Measurements from ENCODE around the gene MLLT3.

Gene MLLT3

GRCh38 chr9:20406344-20406743, 216.0 kb downstream of the MLLT3 start:
- Histone ChIP-seq H3K27me3 (replicated peaks; ENCODE audit: insufficient read depth, low read length) (no peaks in the 10 kb centered on the region), H3K9ac (ENCODE audit: low read length) (no peak overlapping the region), H3K27ac (ENCODE audit: low read length) (no peak overlapping the region), H3K4me3 (ENCODE audit: low read length) (no peak overlapping the region), H3K4me1 (ENCODE audit: low read length) (no peaks in the 10 kb centered on the region), H3K4me2 (ENCODE audit: low read depth, low read length) (no peak overlapping the region), H3K79me2 (ENCODE audit: low read length) (no peaks in the 10 kb centered on the region), H3K36me3 (replicated peaks; ENCODE audit: insufficient read depth, low read length) (no peaks in the 10 kb centered on the region), H3K9me3 (replicated peaks; ENCODE audit: insufficient read depth, low read length) (no peaks in the 10 kb centered on the region), H3F3A (ENCODE audit: insufficient read depth, low read length) (no peaks in the 10 kb centered on the region), H4K20me1 (ENCODE audit: insufficient read depth, low read length) (no peaks in the 10 kb centered on the region), H3K9me2 (replicated peaks; ENCODE audit: insufficient read depth, low read length) (no peaks in the 10 kb centered on the region), H2AFZ (ENCODE audit: low read length) (no peak overlapping the region)
- TF ChIP-seq CTCF (IDR thresholded peaks at IDR 0.05; ENCODE audit: low read length) = no peak
- no peak for TF ChIP-seq EZH2phosphoT487 (IDR thresholded peaks at IDR 0.05; ENCODE audit: low read length)
- TF ChIP-seq EZH2 (optimal IDR thresholded peaks at IDR 0.05; ENCODE audit: low read depth, low read length) = no peak
- no peak for DNase-seq

GRCh38 chr9:20405616-20406015, 216.7 kb downstream of the MLLT3 start:
- H3K79me2 ChIP-seq (ENCODE audit: low read length) = no peaks in the 10 kb centered on the region
- H3K9me3 ChIP-seq (replicated peaks; ENCODE audit: insufficient read depth, low read length) = no peaks in the 10 kb centered on the region
- H3F3A ChIP-seq (ENCODE audit: insufficient read depth, low read length) = no peaks in the 10 kb centered on the region
- no peak overlapping the region for H3K27ac ChIP-seq (ENCODE audit: low read length)
- no peak overlapping the region for H3K9ac ChIP-seq (ENCODE audit: low read length)
- no peak overlapping the region for H2AFZ ChIP-seq (ENCODE audit: low read length)
- no peaks in the 10 kb centered on the region for H3K9me2 ChIP-seq (replicated peaks; ENCODE audit: insufficient read depth, low read length)
- no peak overlapping the region for H3K4me2 ChIP-seq (ENCODE audit: low read depth, low read length)
- H3K36me3 ChIP-seq (replicated peaks; ENCODE audit: insufficient read depth, low read length) = no peaks in the 10 kb centered on the region
- no peak for DNase-seq
- H3K4me1 ChIP-seq (ENCODE audit: low read length) = no peaks in the 10 kb centered on the region
- no peaks in the 10 kb centered on the region for H4K20me1 ChIP-seq (ENCODE audit: insufficient read depth, low read length)
- TF ChIP-seq CTCF (IDR thresholded peaks at IDR 0.05; ENCODE audit: low read length) (no peak), EZH2phosphoT487 (IDR thresholded peaks at IDR 0.05; ENCODE audit: low read length) (no peak)
- no peak overlapping the region for H3K4me3 ChIP-seq (ENCODE audit: low read length)
- no peaks in the 10 kb centered on the region for H3K27me3 ChIP-seq (replicated peaks; ENCODE audit: insufficient read depth, low read length)

- H3K79me2 ChIP-seq (ENCODE audit: low read length) = no peaks in the 10 kb centered on the region
These were observed 217.2 kb downstream of the MLLT3 start for GRCh38 chr9:20405078-20405477.

More at GRCh38 chr9:20405078-20405477, 217.2 kb downstream of the MLLT3 start:
- no peaks in the 10 kb centered on the region for H3K27me3 ChIP-seq (replicated peaks; ENCODE audit: insufficient read depth, low read length)
- TF ChIP-seq EZH2phosphoT487 (IDR thresholded peaks at IDR 0.05; ENCODE audit: low read length) (no peak), CTCF (IDR thresholded peaks at IDR 0.05; ENCODE audit: low read length) (no peak), EZH2 (optimal IDR thresholded peaks at IDR 0.05; ENCODE audit: low read depth, low read length) (no peak)
- no peaks in the 10 kb centered on the region for H3K4me1 ChIP-seq (ENCODE audit: low read length)
- no peak overlapping the region for H3K9ac ChIP-seq (ENCODE audit: low read length)
- H3F3A ChIP-seq (ENCODE audit: insufficient read depth, low read length) = no peaks in the 10 kb centered on the region
- no peak overlapping the region for H3K4me2 ChIP-seq (ENCODE audit: low read depth, low read length)
- no peaks in the 10 kb centered on the region for H3K36me3 ChIP-seq (replicated peaks; ENCODE audit: insufficient read depth, low read length)
- no peaks in the 10 kb centered on the region for H3K9me3 ChIP-seq (replicated peaks; ENCODE audit: insufficient read depth, low read length)
- H3K9me2 ChIP-seq (replicated peaks; ENCODE audit: insufficient read depth, low read length) = no peaks in the 10 kb centered on the region
- no peak overlapping the region for H3K27ac ChIP-seq (ENCODE audit: low read length)
- H2AFZ ChIP-seq (ENCODE audit: low read length) = no peak overlapping the region
- H3K4me3 ChIP-seq (ENCODE audit: low read length) = no peak overlapping the region
- DNase-seq = no peak
- H4K20me1 ChIP-seq (ENCODE audit: insufficient read depth, low read length) = no peaks in the 10 kb centered on the region

Data from MM.1S (cell line).